ENCODE data around the gene STAB1. TPM values are rescaled to one million over a fixed set of nuclear protein-coding genes. Genes with fewer than 3 reads are reported as not detected.

Gene STAB1
- total RNA-seq, 1 donor from 2014 or later = 0.42 TPM

DNA sequence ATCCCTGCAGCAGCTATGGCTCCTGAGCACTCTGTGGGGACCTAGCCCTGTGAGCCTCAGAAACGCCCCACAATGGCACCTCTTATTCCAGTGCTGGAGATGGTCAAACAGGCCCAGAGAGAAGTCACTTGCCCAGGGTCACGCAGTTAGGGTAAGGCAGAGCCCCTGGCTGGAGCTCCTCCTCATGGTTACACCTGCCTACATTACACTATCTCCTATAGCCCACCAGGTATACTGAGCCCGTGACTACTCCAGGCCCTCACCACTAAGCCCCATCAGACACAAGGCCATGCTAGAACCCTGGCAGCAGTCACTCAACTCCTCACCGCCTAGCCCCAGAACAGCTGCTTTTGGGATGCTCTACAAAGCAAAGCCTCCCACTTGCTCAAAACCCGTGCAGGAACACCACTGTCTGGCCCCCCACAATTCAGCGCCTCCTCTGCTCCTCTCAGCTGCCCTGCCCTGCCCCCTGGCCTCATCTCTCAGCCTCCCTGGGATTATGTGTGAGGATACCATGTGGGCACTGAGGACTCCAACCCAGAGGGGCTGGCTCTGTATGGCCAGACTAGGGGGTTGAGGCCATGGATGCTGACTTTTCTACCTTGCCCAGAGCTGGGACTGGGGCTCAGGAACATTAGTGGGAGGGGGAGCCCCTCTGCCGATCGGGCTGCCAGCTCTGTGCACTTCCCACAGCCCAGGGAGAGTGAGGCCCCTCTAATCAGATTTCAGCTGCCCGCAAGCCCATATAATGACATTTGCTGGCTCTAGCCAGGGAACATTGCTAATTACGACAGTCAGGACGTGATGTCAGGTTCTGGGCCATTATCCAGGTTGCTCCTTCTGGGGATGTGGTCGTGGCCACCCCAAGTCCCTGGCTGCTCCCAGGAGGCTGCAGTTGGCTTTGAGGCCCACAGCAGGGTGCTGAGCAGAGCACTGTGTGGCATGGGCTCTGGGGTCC is 34.5 kb downstream of the STAB1 start:
- DNase-seq (ENCODE audit: low read depth) = no peak
- TF ChIP-seq, protein P1, sequence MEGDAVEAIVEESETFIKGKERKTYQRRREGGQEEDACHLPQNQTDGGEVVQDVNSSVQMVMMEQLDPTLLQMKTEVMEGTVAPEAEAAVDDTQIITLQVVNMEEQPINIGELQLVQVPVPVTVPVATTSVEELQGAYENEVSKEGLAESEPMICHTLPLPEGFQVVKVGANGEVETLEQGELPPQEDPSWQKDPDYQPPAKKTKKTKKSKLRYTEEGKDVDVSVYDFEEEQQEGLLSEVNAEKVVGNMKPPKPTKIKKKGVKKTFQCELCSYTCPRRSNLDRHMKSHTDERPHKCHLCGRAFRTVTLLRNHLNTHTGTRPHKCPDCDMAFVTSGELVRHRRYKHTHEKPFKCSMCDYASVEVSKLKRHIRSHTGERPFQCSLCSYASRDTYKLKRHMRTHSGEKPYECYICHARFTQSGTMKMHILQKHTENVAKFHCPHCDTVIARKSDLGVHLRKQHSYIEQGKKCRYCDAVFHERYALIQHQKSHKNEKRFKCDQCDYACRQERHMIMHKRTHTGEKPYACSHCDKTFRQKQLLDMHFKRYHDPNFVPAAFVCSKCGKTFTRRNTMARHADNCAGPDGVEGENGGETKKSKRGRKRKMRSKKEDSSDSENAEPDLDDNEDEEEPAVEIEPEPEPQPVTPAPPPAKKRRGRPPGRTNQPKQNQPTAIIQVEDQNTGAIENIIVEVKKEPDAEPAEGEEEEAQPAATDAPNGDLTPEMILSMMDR (IDR thresholded peaks at IDR 0.05; ENCODE audit: insufficient read depth, low read length, poor library complexity, severe bottlenecking) = no peak
- H3K4me3 ChIP-seq (ENCODE audit: low read depth, low read length) = no peak overlapping the region

GRCh38 chr3:52530918-52531826 is 36.0 kb downstream of the STAB1 start:
- no peak for DNase-seq (ENCODE audit: low read depth)
- TF ChIP-seq, protein P1 (IDR thresholded peaks at IDR 0.05; ENCODE audit: insufficient read depth, low read length, poor library complexity, severe bottlenecking) = no peak
- Histone ChIP-seq H3K27me3 (ENCODE audit: control insufficient read depth, insufficient read depth, low read length) (no peaks in the 10 kb centered on the region), H3K4me3 (ENCODE audit: low read depth, low read length) (no peak overlapping the region), H3K36me3 (ENCODE audit: control insufficient read depth, insufficient read depth, low read length) (no peaks in the 10 kb centered on the region)

More for the DNA sequence above, 34.5 kb downstream of the STAB1 start:
- Histone ChIP-seq H3K36me3 (ENCODE audit: control insufficient read depth, insufficient read depth, low read length) (no peaks in the 10 kb centered on the region), H3K27me3 (ENCODE audit: control insufficient read depth, insufficient read depth, low read length) (no peaks in the 10 kb centered on the region)

GRCh38 chr3:52531860-52532516 is 36.9 kb downstream of the STAB1 start:
- Histone ChIP-seq H3K4me3 (ENCODE audit: low read depth, low read length) (peak overlapping the region; percentile 78), H3K27me3 (ENCODE audit: control insufficient read depth, insufficient read depth, low read length) (no peaks in the 10 kb centered on the region), H3K36me3 (ENCODE audit: control insufficient read depth, insufficient read depth, low read length) (no peaks in the 10 kb centered on the region)
- TF ChIP-seq, protein P1 (IDR thresholded peaks at IDR 0.05; ENCODE audit: insufficient read depth, low read length, poor library complexity, severe bottlenecking) = no peak
- DNase-seq (ENCODE audit: low read depth) = no peak

GRCh38 chr3:52532517-52532837 is 37.3 kb downstream of the STAB1 start:
- TF ChIP-seq, protein P1 (IDR thresholded peaks at IDR 0.05; ENCODE audit: insufficient read depth, low read length, poor library complexity, severe bottlenecking) = no peak
- no peaks in the 10 kb centered on the region for H3K36me3 ChIP-seq (ENCODE audit: control insufficient read depth, insufficient read depth, low read length)
- H3K4me3 ChIP-seq (ENCODE audit: low read depth, low read length) = peak overlapping the region; percentile 78
- H3K27me3 ChIP-seq (ENCODE audit: control insufficient read depth, insufficient read depth, low read length) = no peaks in the 10 kb centered on the region
- no peak for DNase-seq (ENCODE audit: low read depth)

DNA sequence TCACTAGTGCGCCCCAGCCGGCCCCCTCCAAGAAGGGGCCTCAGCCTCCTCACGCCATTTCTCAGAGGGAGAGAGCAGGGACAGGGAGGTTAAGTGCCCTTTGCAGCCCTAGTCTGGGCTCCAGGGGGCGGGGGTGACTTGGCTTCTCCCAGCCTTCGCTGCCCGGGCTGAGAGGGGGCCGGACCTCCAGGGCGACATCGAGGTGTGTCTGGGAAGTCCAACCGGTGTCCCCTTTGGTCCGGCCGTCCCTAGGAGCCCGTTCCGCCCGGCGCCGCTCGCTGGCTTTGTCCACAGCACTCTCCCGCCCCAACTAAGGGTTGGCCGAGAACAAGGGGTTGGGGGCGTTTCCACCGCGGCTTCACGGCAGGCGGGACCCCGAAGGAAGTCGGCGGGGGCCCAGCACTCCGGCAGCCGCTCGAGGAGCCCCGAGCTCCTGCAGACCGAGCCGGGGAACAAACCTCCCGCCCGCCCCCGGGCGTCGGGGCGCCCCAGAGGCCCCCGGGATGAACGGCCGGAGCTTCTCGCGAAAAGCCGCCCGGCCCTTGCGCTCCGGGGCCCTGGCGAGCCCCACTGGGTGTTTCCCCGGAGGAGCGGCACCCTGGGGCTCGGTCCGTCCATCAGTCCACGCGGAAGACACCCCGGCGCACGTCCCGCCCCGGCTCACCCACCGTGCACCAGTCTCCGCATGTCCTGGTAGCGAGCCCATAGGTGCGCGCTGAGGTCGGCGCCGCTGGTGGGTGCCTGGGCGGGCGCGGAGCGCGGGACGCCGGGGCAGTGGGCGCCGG is 37.9 kb downstream of the STAB1 start:
- Histone ChIP-seq H3K27me3 (ENCODE audit: control insufficient read depth, insufficient read depth, low read length) (no peaks in the 10 kb centered on the region), H3K4me3 (ENCODE audit: low read depth, low read length) (peak overlapping the region; percentile 78), H3K36me3 (ENCODE audit: control insufficient read depth, insufficient read depth, low read length) (no peaks in the 10 kb centered on the region)
- TF ChIP-seq, protein P1 (IDR thresholded peaks at IDR 0.05; ENCODE audit: insufficient read depth, low read length, poor library complexity, severe bottlenecking) = no peak
- DNase-seq (ENCODE audit: low read depth) = no peak
